GM19324 (cell line): ENCODE measurements around the gene CREB3L1.

Source experiments
- ATAC-seq: cut with Tn5 transposase; IDR thresholded peaks from one replicate; pipeline ENCODE4 v1.9.1; 2021; ENCODE audit warnings: mild to moderate bottlenecking, moderate library complexity; ENCODE audit not compliant: unreplicated experiment, low FRiP score

CREB3L1 gene

GRCh38 chr11:46315783-46316563, 38.5 kb downstream of the CREB3L1 start:
- no peak for ATAC-seq

- ATAC-seq, result no peak
These were observed 41.6 kb downstream of the CREB3L1 start for GRCh38 chr11:46319074-46319453.

GRCh38 chr11:46321757-46322156, 44.3 kb downstream of the CREB3L1 start:
- ATAC-seq, result no peak

GRCh38 chr11:46322759-46323158, 45.3 kb downstream of the CREB3L1 start:
- ATAC-seq, result no peak

- no peak for ATAC-seq
These were observed 49.5 kb downstream of the CREB3L1 start for GRCh38 chr11:46326813-46327416.

- ATAC-seq, result no peak
These were observed 50.4 kb downstream of the CREB3L1 start for GRCh38 chr11:46327829-46328228.

GRCh38 chr11:46330154-46330553, 52.7 kb downstream of the CREB3L1 start:
- ATAC-seq, result no peak

GRCh38 chr11:46330563-46331281, 53.3 kb downstream of the CREB3L1 start:
- ATAC-seq, result no peak

GRCh38 chr11:46331282-46331984, 54.0 kb downstream of the CREB3L1 start:
- no peak for ATAC-seq

- ATAC-seq, result no peak
These were observed 54.7 kb downstream of the CREB3L1 start for GRCh38 chr11:46332093-46332567.

- ATAC-seq, result no peak
These were observed 55.3 kb downstream of the CREB3L1 start for GRCh38 chr11:46332568-46333393.

GRCh38 chr11:46333394-46333947, 56.0 kb downstream of the CREB3L1 start:
- ATAC-seq, result no peak

- no peak for ATAC-seq
These were observed 56.7 kb downstream of the CREB3L1 start for GRCh38 chr11:46334211-46334610.

GRCh38 chr11:46335271-46335670, 57.8 kb downstream of the CREB3L1 start:
- no peak for ATAC-seq

GRCh38 chr11:46335890-46336562, 58.6 kb downstream of the CREB3L1 start:
- ATAC-seq, result no peak

- ATAC-seq, result no peak
These were observed 59.2 kb downstream of the CREB3L1 start for GRCh38 chr11:46336563-46337180.

GRCh38 chr11:46337626-46338345, 60.3 kb downstream of the CREB3L1 start:
- no peak for ATAC-seq

GRCh38 chr11:46338636-46338987, 61.1 kb downstream of the CREB3L1 start:
- no peak for ATAC-seq
